Measurements from ENCODE around the gene ZCCHC14. TPM values are rescaled to one million over a fixed set of nuclear protein-coding genes. Genes with fewer than 3 reads are reported as not detected.
A peak's percentile ranks its signal among the peaks of the same experiment; 100 is the strongest.
"Not testable (repeated sequence)": the region's sequence is repeated elsewhere in the genome, so short reads cannot be mapped to it uniquely, and the experiment has no call there.

Gene ZCCHC14
- polyA plus RNA-seq, 2 donors, result 6.8 to 8.0 TPM

- Histone ChIP-seq H3K27ac (ENCODE audit: low read depth in 2 of 2, low read length in 1 of 2) (no peak overlapping the region), H3K36me3 (ENCODE audit: control insufficient read depth in 2 of 2, insufficient read depth in 2 of 2, low read length in 1 of 2) (no peaks in the 10 kb centered on the region), H3K4me3 (ENCODE audit: low read depth in 1 of 2, low read length in 2 of 2) (no peak overlapping the region), H3K9me3 (ENCODE audit: control insufficient read depth in 2 of 2, insufficient read depth in 1 of 2, low read depth in 1 of 2, low read length in 1 of 2) (no peaks in the 10 kb centered on the region), H3K4me1 (ENCODE audit: control insufficient read depth in 2 of 2, insufficient read depth in 2 of 2, low read length in 1 of 2) (no peaks in the 10 kb centered on the region), H3K27me3 (ENCODE audit: control insufficient read depth in 1 of 2, insufficient read depth in 2 of 2, low read length in 2 of 2) (no peaks in the 10 kb centered on the region)
- 53 to 67% methylated on average over 2 of the region's 2 CpGs for WGBS, 2 donors
Measured at GRCh38 chr16:87499189-87499486, 6.3 kb upstream of the ZCCHC14 start.

GRCh38 chr16:87498324-87499188 lies 5.7 kb upstream of the ZCCHC14 start:
- Histone ChIP-seq H3K36me3 (ENCODE audit: control insufficient read depth in 2 of 2, insufficient read depth in 2 of 2, low read length in 1 of 2) (no peaks in the 10 kb centered on the region), H3K4me1 (ENCODE audit: control insufficient read depth in 2 of 2, insufficient read depth in 2 of 2, low read length in 1 of 2) (peaks cover under 1 to 2% of the 10 kb centered on the region in 2 donors), H3K4me3 (ENCODE audit: low read depth in 1 of 2, low read length in 2 of 2) (no peak overlapping the region), H3K27ac (ENCODE audit: low read depth in 2 of 2, low read length in 1 of 2) (no peak overlapping the region), H3K27me3 (ENCODE audit: control insufficient read depth in 1 of 2, insufficient read depth in 2 of 2, low read length in 2 of 2) (no peaks in the 10 kb centered on the region), H3K9me3 (ENCODE audit: control insufficient read depth in 2 of 2, insufficient read depth in 1 of 2, low read depth in 1 of 2, low read length in 1 of 2) (no peaks in the 10 kb centered on the region)
- WGBS, 2 donors, result 63 to 67% methylated on average over 9 of the region's 9 CpGs

GRCh38 chr16:87497767-87498290 lies 5.0 kb upstream of the ZCCHC14 start:
- H3K27me3 ChIP-seq (ENCODE audit: control insufficient read depth in 1 of 2, insufficient read depth in 2 of 2, low read length in 2 of 2); H3K9me3 ChIP-seq (ENCODE audit: control insufficient read depth in 2 of 2, insufficient read depth in 1 of 2, low read depth in 1 of 2, low read length in 1 of 2); H3K4me1 ChIP-seq (ENCODE audit: control insufficient read depth in 2 of 2, insufficient read depth in 2 of 2, low read length in 1 of 2); H3K36me3 ChIP-seq (ENCODE audit: control insufficient read depth in 2 of 2, insufficient read depth in 2 of 2, low read length in 1 of 2); H3K27ac ChIP-seq (ENCODE audit: low read depth in 2 of 2, low read length in 1 of 2); H3K4me3 ChIP-seq (ENCODE audit: low read depth in 1 of 2, low read length in 2 of 2): not testable (repeated sequence)
- 89 to 92% methylated on average over 12 of the region's 12 CpGs for WGBS, 2 donors

- H3K9me3 ChIP-seq (ENCODE audit: control insufficient read depth in 2 of 2, insufficient read depth in 1 of 2, low read depth in 1 of 2, low read length in 1 of 2); H3K27me3 ChIP-seq (ENCODE audit: control insufficient read depth in 1 of 2, insufficient read depth in 2 of 2, low read length in 2 of 2); H3K4me1 ChIP-seq (ENCODE audit: control insufficient read depth in 2 of 2, insufficient read depth in 2 of 2, low read length in 1 of 2); H3K36me3 ChIP-seq (ENCODE audit: control insufficient read depth in 2 of 2, insufficient read depth in 2 of 2, low read length in 1 of 2); H3K27ac ChIP-seq (ENCODE audit: low read depth in 2 of 2, low read length in 1 of 2); H3K4me3 ChIP-seq (ENCODE audit: low read depth in 1 of 2, low read length in 2 of 2): not testable (repeated sequence)
- WGBS, 2 donors, result 81 to 85% methylated on average over 18 of the region's 18 CpGs
Measured at GRCh38 chr16:87497023-87497766, 4.4 kb upstream of the ZCCHC14 start.

- Histone ChIP-seq H3K36me3 (ENCODE audit: control insufficient read depth in 2 of 2, insufficient read depth in 2 of 2, low read length in 1 of 2) (peaks cover 0 to 2% of the 10 kb centered on the region in 2 donors), H3K4me1 (ENCODE audit: control insufficient read depth in 2 of 2, insufficient read depth in 2 of 2, low read length in 1 of 2) (peaks cover 4 to 6% of the 10 kb centered on the region in 2 donors), H3K4me3 (ENCODE audit: low read depth in 1 of 2, low read length in 2 of 2) (no peak overlapping the region), H3K27ac (ENCODE audit: low read depth in 2 of 2, low read length in 1 of 2) (no peak overlapping the region), H3K27me3 (ENCODE audit: control insufficient read depth in 1 of 2, insufficient read depth in 2 of 2, low read length in 2 of 2) (no peaks in the 10 kb centered on the region), H3K9me3 (ENCODE audit: control insufficient read depth in 2 of 2, insufficient read depth in 1 of 2, low read depth in 1 of 2, low read length in 1 of 2) (no peaks in the 10 kb centered on the region)
- WGBS, 2 donors, result 63 to 79% methylated on average over 2 of the region's 2 CpGs
Measured at GRCh38 chr16:87496447-87496801, 3.6 kb upstream of the ZCCHC14 start.

- Histone ChIP-seq H3K9me3 (ENCODE audit: control insufficient read depth in 2 of 2, insufficient read depth in 1 of 2, low read depth in 1 of 2, low read length in 1 of 2) (no peaks in the 10 kb centered on the region), H3K4me3 (ENCODE audit: low read depth in 1 of 2, low read length in 2 of 2) (no peak overlapping the region), H3K4me1 (ENCODE audit: control insufficient read depth in 2 of 2, insufficient read depth in 2 of 2, low read length in 1 of 2) (peaks cover 4 to 10% of the 10 kb centered on the region in 2 donors), H3K27me3 (ENCODE audit: control insufficient read depth in 1 of 2, insufficient read depth in 2 of 2, low read length in 2 of 2) (no peaks in the 10 kb centered on the region), H3K36me3 (ENCODE audit: control insufficient read depth in 2 of 2, insufficient read depth in 2 of 2, low read length in 1 of 2) (peaks cover 0 to 4% of the 10 kb centered on the region in 2 donors), H3K27ac (ENCODE audit: low read depth in 2 of 2, low read length in 1 of 2) (no peak overlapping the region)
- WGBS, 2 donors, result 76 to 78% methylated on average over 16 to 17 of the region's 17 CpGs
Measured at GRCh38 chr16:87495578-87496446, 3.0 kb upstream of the ZCCHC14 start.

- Histone ChIP-seq H3K36me3 (ENCODE audit: control insufficient read depth in 2 of 2, insufficient read depth in 2 of 2, low read length in 1 of 2) (peaks cover 0 to 4% of the 10 kb centered on the region in 2 donors), H3K4me3 (ENCODE audit: low read depth in 1 of 2, low read length in 2 of 2) (peak overlapping the region; percentile 48 to 92), H3K27me3 (ENCODE audit: control insufficient read depth in 1 of 2, insufficient read depth in 2 of 2, low read length in 2 of 2) (no peaks in the 10 kb centered on the region), H3K4me1 (ENCODE audit: control insufficient read depth in 2 of 2, insufficient read depth in 2 of 2, low read length in 1 of 2) (peaks cover 7 to 12% of the 10 kb centered on the region in 2 donors), H3K9me3 (ENCODE audit: control insufficient read depth in 2 of 2, insufficient read depth in 1 of 2, low read depth in 1 of 2, low read length in 1 of 2) (no peaks in the 10 kb centered on the region), H3K27ac (ENCODE audit: low read depth in 2 of 2, low read length in 1 of 2) (no peak overlapping the region)
- WGBS, 2 donors, result 28 to 32% methylated on average over 23 of the region's 23 CpGs
Measured at GRCh38 chr16:87493608-87494280, 920 bp upstream of the ZCCHC14 start.

- 0 to 1% methylated on average over 13 to 74 of the region's 74 CpGs for WGBS, 2 donors
- Histone ChIP-seq H3K4me3 (ENCODE audit: low read depth in 1 of 2, low read length in 2 of 2) (peak overlapping the region; percentile 66 to 92), H3K36me3 (ENCODE audit: control insufficient read depth in 2 of 2, insufficient read depth in 2 of 2, low read length in 1 of 2) (peaks cover 0 to 4% of the 10 kb centered on the region in 2 donors), H3K27ac (ENCODE audit: low read depth in 2 of 2, low read length in 1 of 2) (peak overlapping the region; percentile 83 to 86), H3K9me3 (ENCODE audit: control insufficient read depth in 2 of 2, insufficient read depth in 1 of 2, low read depth in 1 of 2, low read length in 1 of 2) (no peaks in the 10 kb centered on the region), H3K27me3 (ENCODE audit: control insufficient read depth in 1 of 2, insufficient read depth in 2 of 2, low read length in 2 of 2) (no peaks in the 10 kb centered on the region), H3K4me1 (ENCODE audit: control insufficient read depth in 2 of 2, insufficient read depth in 2 of 2, low read length in 1 of 2) (peaks cover 11 to 15% of the 10 kb centered on the region in 2 donors)
Measured at GRCh38 chr16:87492291-87492630, 563 bp downstream of the ZCCHC14 start.
